ENCODE measurements around the gene KIF17.
"Not testable (repeated sequence)": the region's sequence is repeated elsewhere in the genome, so short reads cannot be mapped to it uniquely, and the experiment has no call there.

The KIF17 gene

GRCh38 chr1:20680269-20680668, 37.5 kb downstream of the KIF17 start:
- no peak for TF ChIP-seq CTCF (IDR thresholded peaks at IDR 0.05)
- Histone ChIP-seq H3K4me3 (no peak overlapping the region), H3K27ac (no peak overlapping the region)
- no peak for DNase-seq (ENCODE audit: low spot score)

DNA sequence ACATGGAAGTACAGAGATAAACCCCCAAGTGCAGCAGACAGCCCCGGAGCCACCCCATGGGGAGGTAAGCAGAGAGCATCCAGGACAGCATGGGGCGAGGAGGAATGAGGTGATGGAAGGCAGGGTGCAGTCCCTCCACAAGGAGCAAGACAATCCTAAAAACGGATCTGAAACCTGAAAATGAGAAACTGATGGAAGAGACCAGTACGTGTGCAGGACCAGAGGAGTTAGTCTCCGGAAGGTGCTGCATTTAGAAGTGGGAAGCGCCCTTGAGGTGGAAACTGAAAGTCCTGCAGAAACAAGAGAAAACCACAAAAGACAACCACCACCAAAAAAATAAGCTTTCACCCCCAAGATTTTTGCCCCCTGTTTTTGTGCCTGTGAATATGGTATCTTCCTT, 39.2 kb downstream of the KIF17 start:
- no peak for DNase-seq (ENCODE audit: low spot score)
- Histone ChIP-seq H3K27ac (no peak overlapping the region), H3K4me3 (no peak overlapping the region)
- TF ChIP-seq CTCF (IDR thresholded peaks at IDR 0.05) = no peak

DNA sequence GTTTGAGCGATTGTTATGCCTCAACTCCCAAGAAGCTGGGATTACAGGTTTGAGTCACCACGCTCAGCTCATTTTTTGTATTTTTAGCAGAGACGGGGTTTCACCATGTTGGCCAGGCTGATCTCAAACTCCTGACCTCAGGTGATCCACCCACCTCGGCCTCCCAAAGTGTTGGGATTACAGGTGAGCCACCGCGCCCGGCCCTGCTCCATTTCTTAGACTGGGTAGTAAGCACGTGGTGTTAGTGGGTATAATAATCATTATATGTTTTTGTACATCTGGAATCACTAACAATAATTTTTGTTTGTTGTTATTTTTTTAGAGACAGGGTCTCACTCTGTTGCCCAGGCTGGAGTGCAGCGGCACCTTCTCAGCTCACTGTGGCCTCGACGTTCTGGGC, 44.2 kb downstream of the KIF17 start:
- not testable (repeated sequence) for DNase-seq (ENCODE audit: low spot score); H3K4me3 ChIP-seq; H3K27ac ChIP-seq

GRCh38 chr1:20672265-20672632, 45.6 kb downstream of the KIF17 start:
- no peak for TF ChIP-seq CTCF (IDR thresholded peaks at IDR 0.05)
- Histone ChIP-seq H3K27ac (no peak overlapping the region), H3K4me3 (no peak overlapping the region)
- no peak for DNase-seq (ENCODE audit: low spot score)

GRCh38 chr1:20670936-20671335, 46.9 kb downstream of the KIF17 start:
- no peak overlapping the region for H3K27ac ChIP-seq
- no peak overlapping the region for H3K4me3 ChIP-seq
- no peak for DNase-seq (ENCODE audit: low spot score)
- no peak for TF ChIP-seq CTCF (IDR thresholded peaks at IDR 0.05)

DNA sequence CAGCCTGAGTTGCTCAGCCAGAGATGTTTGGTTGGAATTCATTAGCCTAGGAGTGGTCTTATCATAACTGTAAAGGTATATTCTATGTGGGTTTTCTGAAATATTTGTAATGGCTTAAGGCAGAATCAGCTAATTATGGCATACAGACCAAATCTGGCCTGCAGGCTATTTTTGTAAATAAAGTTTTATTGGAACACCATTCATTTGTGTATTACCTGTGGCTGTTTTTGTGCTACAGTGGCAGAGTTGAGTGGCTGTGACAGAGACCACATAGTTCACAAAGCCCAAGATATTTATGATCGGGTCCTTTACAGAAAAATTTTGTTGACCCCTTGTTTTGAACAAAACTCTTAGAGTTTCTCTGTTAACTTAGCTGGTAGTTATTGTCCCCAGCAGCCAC, 49.2 kb downstream of the KIF17 start:
- DNase-seq (ENCODE audit: low spot score) = no peak
- H3K27ac ChIP-seq = no peak overlapping the region
- TF ChIP-seq CTCF (IDR thresholded peaks at IDR 0.05) = no peak
- H3K4me3 ChIP-seq = no peak overlapping the region

DNA sequence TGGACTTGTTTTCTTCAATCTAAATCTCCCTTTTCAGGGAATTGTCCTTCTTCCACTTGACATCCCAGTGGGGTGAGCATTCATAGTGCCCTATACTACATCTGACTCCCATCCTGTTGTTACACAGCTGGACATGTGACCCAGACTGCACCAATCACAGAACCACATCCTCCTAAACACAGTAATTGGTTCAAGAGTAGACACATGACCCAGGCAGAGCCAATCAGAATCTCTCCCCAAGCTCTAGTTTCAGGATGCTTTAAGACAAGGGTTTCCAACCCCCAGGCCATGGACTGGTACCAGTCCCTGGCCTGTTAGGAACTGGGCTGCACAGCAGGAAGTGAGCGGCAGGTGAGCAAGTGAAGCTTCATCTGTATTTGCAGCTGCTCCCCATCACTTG, 51.0 kb downstream of the KIF17 start:
- Histone ChIP-seq H3K4me3 (no peak overlapping the region), H3K27ac (no peak overlapping the region)
- no peak for DNase-seq (ENCODE audit: low spot score)
- TF ChIP-seq CTCF (IDR thresholded peaks at IDR 0.05) = no peak

GRCh38 chr1:20666146-20666545, 51.7 kb downstream of the KIF17 start:
- H3K4me3 ChIP-seq = no peak overlapping the region
- peak overlapping the region in 1 of 2 donors; percentile 37 for H3K27ac ChIP-seq
- no peak for DNase-seq (ENCODE audit: low spot score)
- TF ChIP-seq CTCF (IDR thresholded peaks at IDR 0.05) = no peak

All from coronary artery (tissue), 2 donors.